A673 (cell line): ENCODE measurements around the gene COA1.

ENCODE experiments used
- EZH2 ChIP-seq: fragments of 200-600 bp; sonication (generic); IDR thresholded peaks from 2 replicates; pipeline ENCODE4 v1.6.1; 2017; ENCODE audit warnings: borderline replicate concordance, low read depth, mild to moderate bottlenecking, mixed read lengths, antibody characterized with exemption, low read length; ENCODE audit not compliant: poor library complexity, severe bottlenecking
- TF ChIP-seq, protein P1 (sequence below): fragments of 300-800, 200-600 bp; sonication (generic); conservative IDR thresholded peaks from 2 replicates; pipeline ENCODE4 v1.5.1; 2017; ENCODE audit warnings: low read depth, mild to moderate bottlenecking, antibody characterized with exemption, low read length, moderate library complexity, mixed read lengths

DNA sequence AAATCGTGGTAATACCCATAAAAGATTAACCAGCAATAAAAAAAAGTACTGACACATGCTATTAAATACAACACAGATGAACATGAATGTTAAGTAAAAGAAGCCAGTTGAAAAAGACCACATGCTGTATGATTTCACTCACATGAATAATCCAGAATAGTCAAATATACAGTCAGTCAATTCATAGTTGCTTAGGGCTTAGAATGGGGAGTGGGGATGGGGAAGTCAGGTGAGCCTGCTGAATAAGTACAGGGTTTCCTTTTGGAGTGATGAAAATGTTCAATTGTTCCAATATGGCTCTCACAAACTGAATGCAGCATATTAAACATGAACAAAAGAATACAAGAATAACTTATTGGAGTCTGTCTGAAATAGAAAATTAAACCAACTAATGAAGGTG, 1.8 kb downstream of the COA1 start:
- TF ChIP-seq, protein P1, sequence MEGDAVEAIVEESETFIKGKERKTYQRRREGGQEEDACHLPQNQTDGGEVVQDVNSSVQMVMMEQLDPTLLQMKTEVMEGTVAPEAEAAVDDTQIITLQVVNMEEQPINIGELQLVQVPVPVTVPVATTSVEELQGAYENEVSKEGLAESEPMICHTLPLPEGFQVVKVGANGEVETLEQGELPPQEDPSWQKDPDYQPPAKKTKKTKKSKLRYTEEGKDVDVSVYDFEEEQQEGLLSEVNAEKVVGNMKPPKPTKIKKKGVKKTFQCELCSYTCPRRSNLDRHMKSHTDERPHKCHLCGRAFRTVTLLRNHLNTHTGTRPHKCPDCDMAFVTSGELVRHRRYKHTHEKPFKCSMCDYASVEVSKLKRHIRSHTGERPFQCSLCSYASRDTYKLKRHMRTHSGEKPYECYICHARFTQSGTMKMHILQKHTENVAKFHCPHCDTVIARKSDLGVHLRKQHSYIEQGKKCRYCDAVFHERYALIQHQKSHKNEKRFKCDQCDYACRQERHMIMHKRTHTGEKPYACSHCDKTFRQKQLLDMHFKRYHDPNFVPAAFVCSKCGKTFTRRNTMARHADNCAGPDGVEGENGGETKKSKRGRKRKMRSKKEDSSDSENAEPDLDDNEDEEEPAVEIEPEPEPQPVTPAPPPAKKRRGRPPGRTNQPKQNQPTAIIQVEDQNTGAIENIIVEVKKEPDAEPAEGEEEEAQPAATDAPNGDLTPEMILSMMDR = no peak
- TF ChIP-seq EZH2 = no peak
